ENCODE results near the gene ERICH6B. TPM values are rescaled to one million over a fixed set of nuclear protein-coding genes. Genes with fewer than 3 reads are reported as not detected.
A peak's percentile ranks its signal among the peaks of the same experiment; 100 is the strongest.

Gene ERICH6B
- total and polyA plus RNA-seq, 2 of the 13 experiments (the other 11 are each of a cell fraction or from before 2014, with no cell fraction given) = not detected

DNA sequence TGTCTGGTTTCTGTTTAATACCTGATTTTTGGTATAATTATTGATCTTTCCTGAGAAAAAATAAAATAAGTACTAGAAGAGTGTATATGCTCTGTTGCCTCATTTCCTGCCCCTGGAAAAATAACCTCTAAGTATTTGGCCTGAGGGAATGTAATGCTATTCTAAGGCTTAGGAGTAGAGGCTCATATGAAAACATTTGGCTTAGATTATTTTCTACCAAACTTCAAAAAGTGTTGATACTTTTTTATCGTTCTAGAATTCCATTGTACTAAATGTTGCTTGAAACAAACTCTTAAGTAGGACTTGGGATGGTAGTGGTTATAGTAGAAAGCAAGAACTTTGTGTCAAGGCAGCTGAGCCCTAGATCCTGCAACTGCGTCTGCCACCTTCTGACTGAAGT lies 93.0 kb downstream of the ERICH6B start (continued):
- TF ChIP-seq, protein P1, sequence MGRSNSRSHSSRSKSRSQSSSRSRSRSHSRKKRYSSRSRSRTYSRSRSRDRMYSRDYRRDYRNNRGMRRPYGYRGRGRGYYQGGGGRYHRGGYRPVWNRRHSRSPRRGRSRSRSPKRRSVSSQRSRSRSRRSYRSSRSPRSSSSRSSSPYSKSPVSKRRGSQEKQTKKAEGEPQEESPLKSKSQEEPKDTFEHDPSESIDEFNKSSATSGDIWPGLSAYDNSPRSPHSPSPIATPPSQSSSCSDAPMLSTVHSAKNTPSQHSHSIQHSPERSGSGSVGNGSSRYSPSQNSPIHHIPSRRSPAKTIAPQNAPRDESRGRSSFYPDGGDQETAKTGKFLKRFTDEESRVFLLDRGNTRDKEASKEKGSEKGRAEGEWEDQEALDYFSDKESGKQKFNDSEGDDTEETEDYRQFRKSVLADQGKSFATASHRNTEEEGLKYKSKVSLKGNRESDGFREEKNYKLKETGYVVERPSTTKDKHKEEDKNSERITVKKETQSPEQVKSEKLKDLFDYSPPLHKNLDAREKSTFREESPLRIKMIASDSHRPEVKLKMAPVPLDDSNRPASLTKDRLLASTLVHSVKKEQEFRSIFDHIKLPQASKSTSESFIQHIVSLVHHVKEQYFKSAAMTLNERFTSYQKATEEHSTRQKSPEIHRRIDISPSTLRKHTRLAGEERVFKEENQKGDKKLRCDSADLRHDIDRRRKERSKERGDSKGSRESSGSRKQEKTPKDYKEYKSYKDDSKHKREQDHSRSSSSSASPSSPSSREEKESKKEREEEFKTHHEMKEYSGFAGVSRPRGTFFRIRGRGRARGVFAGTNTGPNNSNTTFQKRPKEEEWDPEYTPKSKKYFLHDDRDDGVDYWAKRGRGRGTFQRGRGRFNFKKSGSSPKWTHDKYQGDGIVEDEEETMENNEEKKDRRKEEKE (IDR thresholded peaks at IDR 0.05) = no peak
- TF ChIP-seq KDM1A (CRISPR knock-in tag; IDR thresholded peaks at IDR 0.05) = no peak
- TF ChIP-seq KDM5B (CRISPR knock-in tag; IDR thresholded peaks at IDR 0.05; ENCODE audit: borderline replicate concordance) = no peak
- no peak for TF ChIP-seq FOXO1 (CRISPR knock-in tag; IDR thresholded peaks at IDR 0.05)

DNA sequence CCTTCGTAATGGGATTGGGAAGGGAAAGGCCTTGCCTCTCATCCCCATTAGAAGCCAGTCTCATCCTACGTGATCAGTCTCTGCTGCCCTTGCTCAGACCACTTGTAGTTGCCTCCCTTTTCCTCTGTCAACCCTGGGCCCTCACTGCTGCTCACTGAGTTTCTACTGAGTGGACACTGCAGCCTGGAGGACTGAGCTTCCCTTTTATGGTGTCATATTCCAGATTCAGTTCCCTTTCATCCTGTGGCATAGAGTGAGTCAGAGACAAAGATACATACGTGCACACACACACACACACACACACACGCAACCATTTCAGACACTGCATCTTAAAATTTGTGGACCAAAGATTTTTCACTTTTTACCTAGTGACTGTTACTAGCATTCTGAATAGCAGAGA lies 94.2 kb downstream of the ERICH6B start:
- Histone ChIP-seq H3K27me3 (ENCODE audit: control insufficient read depth in 1 of 2, insufficient read depth in 2 of 2, low read length in 2 of 2) (no peaks in the 10 kb centered on the region), H3K4me2 (ENCODE audit: low read depth, low read length) (no peak overlapping the region), H3K4me1 (ENCODE audit: insufficient read depth, low read length) (peaks cover 15% of the 10 kb centered on the region), H3K9me3 (ENCODE audit: low read length) (no peaks in the 10 kb centered on the region), H3K4me3 (replicated peaks in 1 of 3; ENCODE audit: insufficient read depth in 1 of 3, low read depth in 2 of 3, low read length in 3 of 3) (no peak overlapping the region), H3K36me3 (replicated peaks in 1 of 2; ENCODE audit: control insufficient read depth in 1 of 2, insufficient read depth in 2 of 2, low read length in 2 of 2) (peaks cover 22 to 70% of the 10 kb centered on the region in 2 experiments), H3K9ac (ENCODE audit: insufficient read depth, low read depth, low read length) (no peak overlapping the region), H3K27ac (ENCODE audit: extremely low read length, insufficient read depth, low read length) (no peak overlapping the region), H2AFZ (ENCODE audit: low read length) (no peak overlapping the region), H4K20me1 (ENCODE audit: insufficient read depth, low read length) (no peaks in the 10 kb centered on the region), H3K79me2 (ENCODE audit: insufficient read depth, low read length) (no peaks in the 10 kb centered on the region)
- POLR2A ChIA-PET = no interaction called here
- ATAC-seq (peak; percentile 39; the same call in 2 of the 3 replicates), FAIRE-seq (no peak), DNase-seq (ENCODE audit: low spot score) (no peak)
- CTCF ChIA-PET (ENCODE audit: low intra/inter-chr PET ratio, low total read pairs) = no interaction called here
- WGBS (ENCODE audit: low lambda C conversion rate) = 92% methylated on average over 4 of the region's 4 CpGs
- in situ Hi-C loops (cut with HindIII; ENCODE audit: extremely low pct_ligation_motif_present, low pct_unique_long_range_greater_than_20kb) = loop anchor here (25.0 kb wide), 1 partner anchor 484 kb away; no protein-coding TSS in a partner anchor
- intact Hi-C loops (cut with micrococcal nuclease; ENCODE audit: unreplicated experiment) = no loop called here
- BruUV-seq (replicated peaks) = no TSS peak
- TF ChIP-seq NR2C2 (CRISPR knock-in tag; IDR thresholded peaks at IDR 0.05; ENCODE audit: borderline replicate concordance) = no peak
- TF ChIP-seq KAT8 (CRISPR knock-in tag; IDR thresholded peaks at IDR 0.05) = no peak
- no peak for TF ChIP-seq ZNF230 (CRISPR knock-in tag; IDR thresholded peaks at IDR 0.05)
- no peak for TF ChIP-seq SKI (IDR thresholded peaks at IDR 0.05; ENCODE audit: partially characterized antibody)
- TF ChIP-seq MTF1 (CRISPR knock-in tag; IDR thresholded peaks at IDR 0.05) = no peak
